SK-N-SH treated with all-trans-retinoic acid at 6 μM for 48 hours (cell line): ENCODE data around the gene NAMPT.

Source experiments
- ARNTL ChIP-seq: fragments of 450-650 bp; formaldehyde crosslinking; IDR thresholded peaks from 2 replicates; pipeline ENCODE4 v1.5.0; 2020; ENCODE audit warnings: low read depth, mild to moderate bottlenecking, moderate library complexity, borderline replicate concordance
- ESRRG ChIP-seq: fragments of 250-450 bp; sonication (Bioruptor Pico); IDR thresholded peaks from 2 replicates; pipeline ENCODE4 v1.6.1; 2021; ENCODE audit warnings: mild to moderate bottlenecking
- GLIS3 ChIP-seq: fragments of 250-450 bp; sonication (Bioruptor Pico); IDR thresholded peaks from 2 replicates; pipeline ENCODE4 v1.5.0; 2020; ENCODE audit warnings: mild to moderate bottlenecking, moderate library complexity
- ISL1 ChIP-seq: fragments of 250-450 bp; sonication (Bioruptor Pico); IDR thresholded peaks from 2 replicates; pipeline ENCODE4 v2.1.2; 2022; ENCODE audit warnings: mild to moderate bottlenecking, moderate library complexity
- PPARA ChIP-seq: fragments of 250-450 bp; sonication (Bioruptor Pico); IDR thresholded peaks from 2 replicates; pipeline ENCODE4 v1.5.0; 2020; ENCODE audit warnings: mild to moderate bottlenecking, borderline replicate concordance
- ZFP3 ChIP-seq: fragments of 250-450 bp; sonication (Bioruptor Pico); IDR thresholded peaks from 2 replicates; pipeline ENCODE4 v1.5.0; 2020; ENCODE audit warnings: mild to moderate bottlenecking, moderate library complexity
- ZFP30 ChIP-seq: fragments of 450-650 bp; formaldehyde crosslinking; IDR thresholded peaks from 2 replicates; pipeline ENCODE4 v1.5.0; 2022; ENCODE audit warnings: mild to moderate bottlenecking, moderate library complexity
- ZNF565 ChIP-seq: fragments of 450-650 bp; formaldehyde crosslinking; conservative IDR thresholded peaks from 2 replicates; pipeline ENCODE4 v1.5.0; 2020; ENCODE audit warnings: low read depth, mild to moderate bottlenecking, moderate library complexity
- ZNF70 ChIP-seq: fragments of 450-650 bp; formaldehyde crosslinking; IDR thresholded peaks from 2 replicates; pipeline ENCODE4 v1.5.0; 2020; ENCODE audit warnings: mild to moderate bottlenecking, moderate library complexity
- TF ChIP-seq, protein P1 (sequence below): fragments of 250-450 bp; sonication (Bioruptor Pico); IDR thresholded peaks from 2 replicates; pipeline ENCODE4 v1.8.0; 2021; ENCODE audit warnings: low read depth, mild to moderate bottlenecking, moderate library complexity, borderline replicate concordance
- TF ChIP-seq, protein P2 (sequence below): fragments of 250-450 bp; sonication (Bioruptor Pico); IDR thresholded peaks from 2 replicates; pipeline ENCODE4 v1.5.1; 2020; ENCODE audit warnings: low read depth, mild to moderate bottlenecking, moderate library complexity

DNA sequence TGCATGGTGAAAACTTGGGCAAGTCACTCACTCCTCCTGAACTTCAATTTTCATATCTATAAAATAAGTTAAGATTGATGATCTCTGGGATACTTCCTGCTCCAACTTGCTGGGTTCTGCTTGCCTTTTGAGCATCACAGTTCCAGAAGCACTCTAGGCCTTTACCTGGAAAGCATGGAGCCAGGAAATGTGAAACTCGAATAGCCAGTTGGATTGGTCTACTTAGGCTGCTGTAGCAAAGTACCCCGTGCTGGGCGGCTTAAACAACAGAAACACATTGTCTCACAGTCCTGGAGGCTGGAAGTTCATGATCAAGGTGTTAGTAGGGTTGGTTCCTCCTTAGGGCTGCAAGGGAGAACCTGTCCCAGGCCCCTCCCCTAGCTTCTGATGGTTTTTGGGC, 64.5 kb downstream of the NAMPT start:
- TF ChIP-seq ZFP30 (CRISPR knock-in tag) (no peak), ZNF565 (no peak), PPARA (CRISPR knock-in tag) (no peak), ARNTL (CRISPR knock-in tag) (no peak), ISL1 (CRISPR knock-in tag) (no peak), ESRRG (CRISPR knock-in tag) (no peak), ZFP3 (CRISPR knock-in tag) (no peak), ZNF70 (CRISPR knock-in tag) (no peak), GLIS3 (CRISPR knock-in tag) (no peak)
- TF ChIP-seq, protein P1, sequence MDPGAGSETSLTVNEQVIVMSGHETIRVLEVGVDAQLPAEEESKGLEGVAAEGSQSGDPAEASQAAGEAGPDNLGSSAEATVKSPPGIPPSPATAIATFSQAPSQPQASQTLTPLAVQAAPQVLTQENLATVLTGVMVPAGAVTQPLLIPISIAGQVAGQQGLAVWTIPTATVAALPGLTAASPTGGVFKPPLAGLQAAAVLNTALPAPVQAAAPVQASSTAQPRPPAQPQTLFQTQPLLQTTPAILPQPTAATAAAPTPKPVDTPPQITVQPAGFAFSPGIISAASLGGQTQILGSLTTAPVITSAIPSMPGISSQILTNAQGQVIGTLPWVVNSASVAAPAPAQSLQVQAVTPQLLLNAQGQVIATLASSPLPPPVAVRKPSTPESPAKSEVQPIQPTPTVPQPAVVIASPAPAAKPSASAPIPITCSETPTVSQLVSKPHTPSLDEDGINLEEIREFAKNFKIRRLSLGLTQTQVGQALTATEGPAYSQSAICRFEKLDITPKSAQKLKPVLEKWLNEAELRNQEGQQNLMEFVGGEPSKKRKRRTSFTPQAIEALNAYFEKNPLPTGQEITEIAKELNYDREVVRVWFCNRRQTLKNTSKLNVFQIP (CRISPR knock-in tag), result no peak
- TF ChIP-seq, protein P2, sequence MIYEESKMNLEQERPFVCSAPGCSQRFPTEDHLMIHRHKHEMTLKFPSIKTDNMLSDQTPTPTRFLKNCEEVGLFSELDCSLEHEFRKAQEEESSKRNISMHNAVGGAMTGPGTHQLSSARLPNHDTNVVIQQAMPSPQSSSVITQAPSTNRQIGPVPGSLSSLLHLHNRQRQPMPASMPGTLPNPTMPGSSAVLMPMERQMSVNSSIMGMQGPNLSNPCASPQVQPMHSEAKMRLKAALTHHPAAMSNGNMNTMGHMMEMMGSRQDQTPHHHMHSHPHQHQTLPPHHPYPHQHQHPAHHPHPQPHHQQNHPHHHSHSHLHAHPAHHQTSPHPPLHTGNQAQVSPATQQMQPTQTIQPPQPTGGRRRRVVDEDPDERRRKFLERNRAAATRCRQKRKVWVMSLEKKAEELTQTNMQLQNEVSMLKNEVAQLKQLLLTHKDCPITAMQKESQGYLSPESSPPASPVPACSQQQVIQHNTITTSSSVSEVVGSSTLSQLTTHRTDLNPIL (CRISPR knock-in tag), result no peak
